ENCODE data around the gene PARP8.

The PARP8 gene

GRCh38 chr5:50726475-50727148 lies 60.2 kb downstream of the PARP8 start:
- DNase-seq: no peak

DNA sequence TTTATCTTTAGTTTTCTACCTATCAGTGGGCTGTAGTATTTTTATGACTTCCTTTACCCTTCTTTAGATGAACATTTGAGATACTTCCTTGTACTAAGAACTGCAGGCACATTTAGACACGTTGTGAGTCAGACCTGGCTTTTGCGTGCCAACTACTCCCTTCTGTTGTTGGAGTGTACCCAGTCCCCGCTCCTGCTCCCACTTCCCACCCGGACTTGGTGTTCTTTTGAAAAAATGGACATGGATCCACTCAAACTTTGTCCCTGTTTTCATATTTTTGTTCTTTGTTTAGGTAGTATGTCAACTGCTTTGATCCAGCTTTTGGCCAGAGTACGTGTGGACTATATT lies 60.7 kb downstream of the PARP8 start:
- peak in 2 of 56 donors; percentile 11 to 22 for DNase-seq

DNA sequence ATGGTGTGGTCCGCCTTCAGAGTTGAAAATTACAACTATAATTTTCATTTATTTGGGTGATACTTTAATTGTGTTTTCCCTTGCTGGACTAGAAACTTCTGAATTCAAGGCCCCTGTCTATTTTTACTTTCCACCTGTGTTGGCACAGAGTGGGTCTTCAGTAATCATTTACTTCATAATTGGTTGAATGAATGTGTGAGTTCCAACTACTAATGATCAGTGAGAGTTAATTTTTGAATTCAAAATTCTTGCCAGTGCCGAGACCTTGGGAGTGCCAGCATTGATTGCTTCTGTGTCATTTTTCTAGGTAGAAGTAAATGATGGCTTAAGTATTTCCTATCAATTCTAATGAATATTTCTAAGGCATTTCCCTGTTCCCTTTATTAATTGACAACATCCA lies 61.4 kb downstream of the PARP8 start:
- no peak for DNase-seq

- no peak for DNase-seq
Measured at GRCh38 chr5:50730336-50730735, 63.9 kb downstream of the PARP8 start.

GRCh38 chr5:50730841-50731240 lies 64.4 kb downstream of the PARP8 start:
- no peak for DNase-seq

DNA sequence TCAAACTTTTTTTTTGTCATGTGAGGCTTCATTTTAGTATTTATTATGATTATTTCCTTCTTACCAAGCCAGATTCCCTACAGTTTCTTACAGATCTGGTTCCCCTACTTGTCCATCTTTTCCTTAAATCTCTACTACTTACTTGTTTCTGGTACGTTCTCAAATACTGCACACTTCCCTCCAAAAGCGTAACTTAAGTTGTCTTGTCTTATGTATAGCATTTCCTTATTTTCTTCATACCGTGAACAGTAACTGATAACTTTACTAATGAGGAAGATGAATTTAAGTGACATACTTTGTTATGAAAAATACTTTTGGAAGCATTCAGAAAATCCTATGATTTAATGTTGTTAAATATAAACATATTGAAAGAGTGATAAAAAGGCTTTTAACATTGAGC lies 67.3 kb downstream of the PARP8 start:
- no peak for DNase-seq

GRCh38 chr5:50738864-50739263 lies 72.4 kb downstream of the PARP8 start:
- no peak for DNase-seq

- no peak for DNase-seq
Measured at GRCh38 chr5:50740832-50741231, 74.4 kb downstream of the PARP8 start.

- no peak for DNase-seq
Measured at GRCh38 chr5:50744776-50745175, 78.3 kb downstream of the PARP8 start.

- no peak for DNase-seq
Measured at GRCh38 chr5:50745221-50745910, 78.9 kb downstream of the PARP8 start.

- DNase-seq: no peak
Measured at GRCh38 chr5:50749181-50749580, 82.7 kb downstream of the PARP8 start.

DNA sequence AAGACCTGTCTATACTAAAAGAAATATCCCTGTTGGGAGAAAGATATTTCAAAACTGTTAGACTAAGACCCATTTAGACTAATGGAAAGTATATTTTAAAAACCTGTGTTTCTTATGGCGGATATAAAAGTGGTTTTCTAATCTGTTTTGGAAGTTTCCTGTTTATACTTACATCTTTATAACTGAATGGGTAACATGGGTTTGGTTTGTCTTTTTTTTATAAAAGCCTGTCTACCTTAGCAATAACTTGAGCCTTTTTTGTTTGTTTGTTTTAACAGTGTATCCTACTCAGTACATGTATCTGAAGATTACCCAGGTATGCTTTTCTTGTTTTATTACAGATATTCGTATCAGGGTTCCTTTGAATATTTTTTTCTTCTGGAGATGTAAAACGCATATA lies 83.4 kb downstream of the PARP8 start:
- no peak for DNase-seq

GRCh38 chr5:50751064-50751657 lies 84.7 kb downstream of the PARP8 start:
- peak in 4 of 56 donors; percentile 2 to 16 (median 6) for DNase-seq

DNA sequence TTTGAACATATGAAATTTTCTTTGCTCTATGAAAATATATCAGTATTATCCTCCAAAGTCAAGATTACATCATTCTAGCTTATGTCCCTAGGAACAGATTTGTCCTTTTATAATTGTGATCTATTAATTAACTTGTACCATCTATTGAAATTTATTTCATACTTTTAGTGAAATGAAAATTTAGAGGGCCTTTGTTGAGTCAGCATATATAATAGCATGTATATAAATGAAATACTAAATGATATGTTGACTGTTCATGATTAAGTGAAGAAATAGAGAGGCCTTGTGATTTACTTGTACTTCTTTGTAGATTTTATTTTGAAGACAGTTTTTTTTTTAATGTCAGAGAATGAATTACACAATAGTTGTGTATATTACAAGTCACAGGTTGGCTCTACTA lies 86.4 kb downstream of the PARP8 start:
- DNase-seq: no peak

GRCh38 chr5:50759526-50760270 lies 93.3 kb downstream of the PARP8 start:
- DNase-seq: no peak

- no peak for DNase-seq
Measured at GRCh38 chr5:50763351-50763750, 96.9 kb downstream of the PARP8 start.

DNA sequence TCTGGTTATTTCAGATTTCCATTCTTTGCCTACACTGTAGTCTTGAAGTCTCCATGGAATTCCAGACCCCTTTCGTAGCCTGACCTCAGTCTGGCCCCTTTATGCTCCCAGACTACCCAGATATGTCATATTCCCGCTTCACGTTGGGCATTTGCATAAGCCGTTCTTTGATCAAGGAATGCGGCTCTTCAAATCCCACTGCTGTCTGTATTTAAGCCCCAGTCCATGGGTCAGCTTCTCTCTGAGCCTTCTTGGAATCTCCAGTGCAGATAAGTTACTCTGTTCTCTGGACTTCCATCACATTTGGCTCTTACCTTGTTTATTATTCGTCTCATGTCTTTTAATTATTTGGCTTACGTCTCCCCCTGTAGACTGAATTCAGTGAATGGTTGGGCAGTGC lies 97.4 kb downstream of the PARP8 start:
- no peak for DNase-seq

GRCh38 chr5:50766042-50766441 lies 99.6 kb downstream of the PARP8 start:
- DNase-seq: no peak

DNA sequence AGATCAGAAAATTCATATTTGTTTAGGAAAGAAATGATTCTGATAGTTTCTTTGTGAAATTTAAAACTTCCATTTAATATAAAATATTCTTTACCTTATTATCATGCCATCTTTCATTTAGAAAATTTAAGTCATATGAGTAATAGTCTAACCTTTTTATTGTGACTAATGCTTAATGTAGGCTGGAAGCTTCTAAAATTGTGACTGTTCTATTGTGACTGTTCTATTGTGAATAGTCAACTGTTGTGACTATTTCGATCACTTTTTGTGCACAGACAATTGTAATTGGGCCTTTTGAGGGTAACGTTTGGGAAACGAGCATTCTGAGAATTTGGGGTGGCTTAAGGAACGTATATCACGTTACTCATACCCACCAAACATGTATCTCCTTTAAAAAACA lies 100.0 kb downstream of the PARP8 start:
- no peak for DNase-seq

DNA sequence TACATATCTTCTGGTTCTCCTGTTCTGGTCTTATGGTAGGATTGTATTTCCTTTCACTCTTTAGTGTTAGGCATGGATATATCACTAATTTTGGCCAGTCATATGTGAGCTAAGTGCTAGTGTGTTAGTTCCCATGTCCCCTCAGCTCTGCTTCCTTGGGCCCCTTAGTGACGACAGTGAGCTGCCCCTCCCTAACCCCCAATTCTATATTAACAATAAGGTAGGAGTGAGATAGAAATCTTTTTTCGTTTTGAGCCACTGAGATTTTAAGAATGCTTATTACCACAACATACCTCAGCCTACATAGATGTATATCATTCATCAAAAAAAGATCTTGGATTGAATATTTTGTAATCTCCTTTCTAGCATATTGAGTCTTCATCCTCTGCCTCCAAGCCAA lies 100.5 kb downstream of the PARP8 start:
- no peak for DNase-seq

DNA sequence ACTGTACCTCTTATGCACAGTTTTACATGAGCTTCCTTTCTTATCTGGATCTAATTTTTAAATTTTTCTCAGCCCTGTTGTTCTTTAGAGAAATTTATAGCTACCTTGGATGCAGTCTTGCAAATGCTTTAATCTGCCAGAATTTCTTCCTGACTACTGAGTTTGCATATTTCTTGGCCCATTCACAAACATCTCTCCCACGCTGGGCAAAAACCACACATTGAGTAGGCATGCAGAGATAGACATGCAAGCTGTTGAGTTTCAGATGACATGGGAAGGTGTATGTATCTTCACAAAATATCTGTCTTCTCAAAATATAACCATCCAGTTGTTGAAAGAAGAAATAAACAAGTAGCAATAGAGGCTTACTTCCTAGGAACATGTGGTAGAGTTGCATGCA lies 101.2 kb downstream of the PARP8 start:
- DNase-seq: peak in 4 of 56 donors; percentile 0 to 15 (median 4)

DNA sequence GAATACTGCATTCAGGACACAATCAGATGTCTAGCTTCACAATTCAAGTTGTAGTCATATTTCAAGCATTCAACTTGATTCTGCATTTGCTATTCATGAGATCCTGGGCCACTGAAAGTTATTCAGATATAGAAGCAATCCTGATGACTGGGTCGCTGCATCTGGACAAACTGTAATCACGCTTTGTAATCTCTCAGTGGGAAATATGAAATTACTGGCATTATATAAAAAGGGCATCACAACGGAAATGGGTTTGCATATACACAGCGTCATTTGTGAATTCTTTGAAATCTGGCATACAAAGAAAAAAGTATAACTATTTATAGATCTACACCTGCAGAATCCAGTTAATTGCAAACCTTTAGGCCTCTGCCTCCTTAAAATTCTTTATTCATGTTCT lies 102.2 kb downstream of the PARP8 start:
- no peak for DNase-seq
